GM13977 (cell line): ENCODE data around the gene CCDC192.
"Not testable (repeated sequence)": the region's sequence is repeated elsewhere in the genome, so short reads cannot be mapped to it uniquely, and the experiment has no call there.

Source experiments
- DNase-seq: peaks from one replicate; pipeline ENCODE4 v3.0.0; 2012; ENCODE audit warnings: low spot score
- CTCF ChIP-seq: IDR thresholded peaks from 2 replicates; pipeline ENCODE4 v1.5.1; 2012; ENCODE audit warnings: mild to moderate bottlenecking, control low read depth; ENCODE audit not compliant: insufficient read depth; ENCODE audit errors: extremely low read depth, missing control alignments
- in situ Hi-C: fragments of 300-500 bp; cut with MboI; formaldehyde crosslinking; loops from one replicate; pipeline ENCODE4 v1.12.0; 2022; ENCODE audit warnings: low sequenced_read_pairs, low pct_unique_long_range_greater_than_20kb, mixed read lengths, inconsistent platforms; ENCODE audit not compliant: unreplicated experiment

Gene CCDC192

DNA sequence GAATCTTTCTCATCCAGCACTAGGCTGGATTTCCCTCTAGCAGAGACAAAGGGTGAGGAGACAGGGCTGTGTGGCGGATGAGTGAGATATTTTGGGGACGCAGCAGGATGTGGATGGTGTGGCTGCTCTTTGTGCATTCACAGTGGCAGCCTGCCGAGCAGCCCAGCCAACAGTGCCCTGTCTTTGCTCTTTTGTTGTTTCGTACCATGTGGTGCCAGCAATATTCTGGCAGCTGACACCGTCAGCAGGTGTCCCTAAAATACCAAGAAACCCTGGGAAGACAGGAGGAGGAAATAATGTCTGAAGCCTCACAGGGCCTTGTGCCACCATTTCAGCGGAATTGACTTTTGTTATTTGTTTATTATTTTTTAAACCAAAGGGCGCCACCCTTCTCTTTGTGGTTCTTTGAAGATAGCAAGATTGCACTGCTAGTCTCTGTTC lies 141.4 kb downstream of the CCDC192 start:
- TF ChIP-seq CTCF = no peak
- in situ Hi-C loops = no loop called here
- DNase-seq = no peak

DNA sequence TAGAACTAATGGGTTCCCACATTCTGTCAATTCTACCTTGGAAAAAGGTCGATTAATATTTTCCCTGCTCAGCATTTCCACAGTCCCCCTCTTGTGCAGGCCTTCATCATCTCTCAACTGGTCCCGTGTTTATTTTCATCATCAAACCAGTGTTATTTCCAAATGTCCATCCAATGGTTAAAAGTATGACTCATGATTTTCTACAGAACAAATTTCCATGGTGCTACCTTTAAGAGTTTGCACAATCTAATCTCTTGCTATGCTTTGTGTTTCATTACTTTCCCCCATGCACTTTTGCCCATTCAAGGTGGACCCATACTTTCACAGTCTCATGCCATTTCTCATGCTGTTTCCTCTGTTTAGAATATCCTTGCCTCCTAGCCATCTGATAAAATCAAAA lies 143.7 kb downstream of the CCDC192 start:
- in situ Hi-C loops = no loop called here
- DNase-seq = no peak
- TF ChIP-seq CTCF = no peak

DNA sequence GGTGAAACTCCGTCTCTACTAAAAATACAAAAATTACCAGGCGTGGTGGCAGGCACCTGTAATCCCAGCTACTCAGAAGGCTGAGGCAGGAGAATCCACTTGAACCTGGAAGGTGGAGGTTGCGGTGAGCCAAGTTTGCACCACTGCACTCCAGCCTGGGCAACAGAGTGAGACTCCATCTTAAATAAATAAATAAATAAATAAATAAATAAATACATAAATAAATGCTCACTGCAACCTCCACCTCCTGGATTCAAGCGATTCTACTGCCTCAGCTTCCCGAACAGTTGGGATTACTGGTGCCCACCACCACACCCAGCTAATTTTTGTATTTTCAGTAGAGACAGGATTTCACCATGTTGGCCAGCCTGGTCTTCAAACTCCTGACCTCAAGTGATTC lies 144.4 kb downstream of the CCDC192 start:
- in situ Hi-C loops, DNase-seq: not testable (repeated sequence)

DNA sequence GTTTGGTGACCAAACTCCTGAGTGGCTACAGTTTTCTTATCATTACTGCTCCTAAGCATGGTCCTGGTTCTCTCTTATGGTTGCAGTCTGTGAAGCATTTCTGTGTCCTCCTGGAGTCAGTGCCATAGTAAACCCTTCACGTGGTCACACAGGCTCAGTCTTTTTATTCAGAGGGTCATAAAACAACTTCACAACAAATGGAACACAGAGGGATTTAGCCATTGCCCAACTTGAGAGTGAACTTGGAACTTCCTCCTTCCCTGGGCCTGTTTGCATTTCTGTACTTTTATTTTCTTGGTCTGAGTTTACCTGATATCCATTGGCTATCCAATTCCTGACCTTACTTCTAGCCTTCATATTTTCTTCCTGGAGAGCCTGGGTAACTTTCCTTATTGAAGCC lies 144.9 kb downstream of the CCDC192 start:
- in situ Hi-C loops = no loop called here
- no peak for TF ChIP-seq CTCF
- no peak for DNase-seq

DNA sequence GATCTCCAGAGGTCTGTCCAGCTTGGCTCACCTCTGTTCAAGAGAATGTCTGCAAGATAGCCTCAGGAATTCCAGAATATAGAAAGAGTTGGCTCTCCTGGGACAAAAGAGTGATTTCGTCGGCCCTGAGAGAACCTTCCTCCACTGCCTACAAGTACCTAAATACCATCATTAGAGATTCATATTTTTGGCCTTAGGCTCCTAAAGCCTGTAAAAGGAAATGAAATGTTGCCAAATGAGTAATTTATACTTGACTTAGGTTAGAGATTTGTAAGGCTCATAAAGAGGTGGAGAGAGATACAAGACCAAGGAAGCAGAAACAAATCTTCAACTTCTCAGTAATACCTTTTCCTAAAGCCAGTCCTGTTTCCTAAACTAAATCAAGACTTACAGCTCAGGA lies 146.2 kb downstream of the CCDC192 start:
- TF ChIP-seq CTCF = no peak
- in situ Hi-C loops = no loop called here
- no peak for DNase-seq

GRCh38 chr5:127849891-127850290 lies 146.7 kb downstream of the CCDC192 start:
- no peak for TF ChIP-seq CTCF
- DNase-seq = no peak
- in situ Hi-C loops = loop anchor here (25.0 kb wide), 1 partner anchor 288 kb away; no protein-coding TSS in a partner anchor

DNA sequence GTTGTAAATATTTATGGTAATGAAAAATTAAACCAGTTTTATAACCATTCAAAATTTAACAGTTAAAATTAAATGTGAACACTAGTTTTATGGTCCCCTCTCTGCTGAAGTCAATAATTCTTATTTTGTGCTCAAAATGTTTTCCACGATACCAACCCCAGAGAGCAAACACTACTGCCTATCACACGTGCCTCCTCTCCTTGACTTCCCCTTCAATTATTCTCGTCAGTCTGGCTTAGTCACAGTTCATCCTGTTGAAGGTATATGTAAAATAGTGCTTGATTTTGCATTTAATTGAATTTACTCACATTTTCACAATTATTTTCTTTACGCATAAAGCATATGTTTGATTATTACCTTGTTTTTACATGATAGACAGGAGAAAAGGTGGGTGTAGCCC lies 148.8 kb downstream of the CCDC192 start:
- in situ Hi-C loops = loop anchor here (25.0 kb wide), 1 partner anchor 290 kb away; no protein-coding TSS in a partner anchor
- no peak for DNase-seq
- no peak for TF ChIP-seq CTCF
